ENCODE results near the gene TNFRSF1B.

The TNFRSF1B gene

DNA sequence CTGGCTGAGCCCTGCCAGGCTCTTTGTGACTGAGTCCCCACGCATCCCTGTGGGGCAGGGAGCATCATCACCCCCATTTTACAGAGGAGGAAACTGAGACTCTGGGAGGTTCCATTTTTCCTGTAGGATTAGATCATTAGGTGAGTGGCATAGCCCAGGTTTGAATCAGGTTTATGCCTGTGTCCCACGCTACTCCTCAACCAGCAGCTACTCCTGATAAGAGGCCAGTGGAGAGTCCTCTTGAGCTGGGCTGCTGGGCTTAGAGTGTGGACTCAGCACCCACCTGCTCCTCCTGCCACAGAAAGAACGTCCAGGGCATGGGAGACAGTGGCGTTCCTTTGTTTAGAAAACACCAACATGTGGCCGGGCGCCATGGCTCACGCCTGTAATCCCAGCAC, 30.7 kb downstream of the TNFRSF1B start:
- no peak overlapping the region for H3K4me3 ChIP-seq (ENCODE audit: low read depth, low read length)

DNA sequence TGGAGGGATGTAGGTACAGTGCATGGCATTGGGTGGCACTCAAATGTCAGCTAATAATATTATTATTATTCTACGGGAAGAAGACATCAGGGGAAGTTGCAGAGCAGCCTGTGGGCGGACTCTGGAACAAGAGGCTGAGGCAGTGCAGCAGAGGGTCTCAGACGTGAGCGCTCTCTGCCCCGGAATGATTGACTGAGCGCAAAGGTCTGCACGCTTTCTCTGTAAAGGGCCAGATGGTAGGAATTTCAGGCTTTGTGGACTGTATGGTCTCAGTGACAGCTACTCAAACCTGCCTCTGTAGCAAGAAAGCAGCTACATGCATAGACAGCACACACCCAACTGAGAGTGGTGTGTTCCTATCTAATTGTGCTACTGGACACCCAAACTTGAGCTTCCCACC, 33.4 kb downstream of the TNFRSF1B start:
- TF ChIP-seq, protein P1, sequence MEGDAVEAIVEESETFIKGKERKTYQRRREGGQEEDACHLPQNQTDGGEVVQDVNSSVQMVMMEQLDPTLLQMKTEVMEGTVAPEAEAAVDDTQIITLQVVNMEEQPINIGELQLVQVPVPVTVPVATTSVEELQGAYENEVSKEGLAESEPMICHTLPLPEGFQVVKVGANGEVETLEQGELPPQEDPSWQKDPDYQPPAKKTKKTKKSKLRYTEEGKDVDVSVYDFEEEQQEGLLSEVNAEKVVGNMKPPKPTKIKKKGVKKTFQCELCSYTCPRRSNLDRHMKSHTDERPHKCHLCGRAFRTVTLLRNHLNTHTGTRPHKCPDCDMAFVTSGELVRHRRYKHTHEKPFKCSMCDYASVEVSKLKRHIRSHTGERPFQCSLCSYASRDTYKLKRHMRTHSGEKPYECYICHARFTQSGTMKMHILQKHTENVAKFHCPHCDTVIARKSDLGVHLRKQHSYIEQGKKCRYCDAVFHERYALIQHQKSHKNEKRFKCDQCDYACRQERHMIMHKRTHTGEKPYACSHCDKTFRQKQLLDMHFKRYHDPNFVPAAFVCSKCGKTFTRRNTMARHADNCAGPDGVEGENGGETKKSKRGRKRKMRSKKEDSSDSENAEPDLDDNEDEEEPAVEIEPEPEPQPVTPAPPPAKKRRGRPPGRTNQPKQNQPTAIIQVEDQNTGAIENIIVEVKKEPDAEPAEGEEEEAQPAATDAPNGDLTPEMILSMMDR (IDR thresholded peaks at IDR 0.05; ENCODE audit: low read depth, low read length) = no peak
- H3K4me3 ChIP-seq (ENCODE audit: low read depth, low read length) = no peak overlapping the region

More for the DNA sequence above, 30.7 kb downstream of the TNFRSF1B start:
- TF ChIP-seq, protein P1 (IDR thresholded peaks at IDR 0.05; ENCODE audit: low read depth, low read length) = no peak

DNA sequence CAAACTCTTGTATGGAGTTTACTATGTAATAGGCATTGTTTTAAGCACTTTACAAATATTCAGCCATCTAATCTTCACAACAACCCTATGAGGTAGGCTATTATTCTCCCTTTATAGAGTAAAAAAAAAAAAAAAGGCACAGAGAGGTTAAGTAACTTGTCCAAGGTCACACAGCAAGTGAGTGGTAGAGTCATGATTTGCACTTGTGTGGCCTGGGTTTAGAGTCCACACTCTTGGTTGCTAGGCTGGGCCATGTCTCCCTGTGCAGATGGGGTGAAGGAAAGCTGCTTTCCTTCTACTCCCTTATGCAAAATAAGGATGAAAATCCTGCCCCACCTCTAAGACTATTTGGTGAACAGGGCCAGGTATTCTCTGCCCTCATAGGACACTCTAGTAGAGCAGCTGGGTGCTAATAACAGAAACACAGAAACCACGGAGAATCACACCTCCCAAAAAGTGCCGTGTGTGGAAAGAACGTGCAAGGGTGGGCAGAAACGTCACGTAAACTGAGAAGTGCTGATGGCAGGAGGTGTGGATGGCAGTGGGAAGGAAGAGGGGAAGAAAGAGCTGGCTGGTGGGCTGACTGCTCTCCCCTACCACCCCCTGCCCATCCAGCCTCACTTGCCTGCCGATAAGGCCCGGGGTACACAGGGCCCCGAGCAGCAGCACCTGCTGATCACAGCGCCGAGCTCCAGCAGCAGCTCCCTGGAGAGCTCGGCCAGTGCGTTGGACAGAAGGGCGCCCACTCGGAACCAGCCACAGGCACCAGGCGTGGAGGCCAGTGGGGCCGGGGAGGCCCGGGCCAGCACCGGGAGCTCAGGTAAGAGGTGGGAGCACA, 34.8 kb downstream of the TNFRSF1B start:
- TF ChIP-seq, protein P1 (IDR thresholded peaks at IDR 0.05; ENCODE audit: low read depth, low read length) = no peak

DNA sequence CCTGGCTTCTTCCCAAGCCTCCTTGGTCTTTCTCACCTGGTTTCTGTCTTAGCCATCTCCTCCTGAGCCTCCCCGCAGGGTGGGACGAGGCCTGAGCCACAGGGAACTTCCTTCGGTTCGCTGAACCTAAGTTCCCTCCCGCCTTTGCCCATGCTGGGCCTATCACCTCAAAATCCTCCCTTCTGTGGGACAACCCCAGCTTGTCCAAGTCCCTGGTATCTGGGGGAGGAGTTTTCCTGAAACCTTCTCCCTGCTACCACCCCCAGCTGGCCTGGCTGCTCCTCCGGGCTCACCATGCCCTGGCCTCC, 35.4 kb downstream of the TNFRSF1B start:
- TF ChIP-seq, protein P1 (IDR thresholded peaks at IDR 0.05; ENCODE audit: low read depth, low read length) = no peak
- H3K4me3 ChIP-seq (ENCODE audit: low read depth, low read length) = no peak overlapping the region

More for the DNA sequence above, 34.8 kb downstream of the TNFRSF1B start:
- no peak overlapping the region for H3K4me3 ChIP-seq (ENCODE audit: low read depth, low read length)

DNA sequence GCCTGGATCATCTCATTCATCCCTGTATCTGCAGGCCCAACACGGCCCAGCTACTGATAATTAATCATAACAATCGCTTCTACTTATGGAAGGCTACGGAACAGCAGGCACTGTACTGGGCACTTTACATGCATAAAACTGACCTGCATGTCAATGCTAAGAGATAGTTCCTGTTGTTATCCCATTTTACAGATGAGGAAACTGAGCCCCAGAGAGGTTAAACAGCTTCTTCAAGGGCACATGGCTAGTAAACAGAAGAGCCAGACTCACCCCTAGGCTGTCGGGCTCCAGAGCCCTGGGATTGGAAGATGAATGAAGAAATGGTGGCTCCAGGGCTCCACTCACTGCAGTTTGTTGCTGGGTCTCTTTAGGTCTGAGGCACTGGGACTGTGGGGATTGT, 35.8 kb downstream of the TNFRSF1B start:
- no peak overlapping the region for H3K4me3 ChIP-seq (ENCODE audit: low read depth, low read length)
- TF ChIP-seq, protein P1 (IDR thresholded peaks at IDR 0.05; ENCODE audit: low read depth, low read length) = no peak

DNA sequence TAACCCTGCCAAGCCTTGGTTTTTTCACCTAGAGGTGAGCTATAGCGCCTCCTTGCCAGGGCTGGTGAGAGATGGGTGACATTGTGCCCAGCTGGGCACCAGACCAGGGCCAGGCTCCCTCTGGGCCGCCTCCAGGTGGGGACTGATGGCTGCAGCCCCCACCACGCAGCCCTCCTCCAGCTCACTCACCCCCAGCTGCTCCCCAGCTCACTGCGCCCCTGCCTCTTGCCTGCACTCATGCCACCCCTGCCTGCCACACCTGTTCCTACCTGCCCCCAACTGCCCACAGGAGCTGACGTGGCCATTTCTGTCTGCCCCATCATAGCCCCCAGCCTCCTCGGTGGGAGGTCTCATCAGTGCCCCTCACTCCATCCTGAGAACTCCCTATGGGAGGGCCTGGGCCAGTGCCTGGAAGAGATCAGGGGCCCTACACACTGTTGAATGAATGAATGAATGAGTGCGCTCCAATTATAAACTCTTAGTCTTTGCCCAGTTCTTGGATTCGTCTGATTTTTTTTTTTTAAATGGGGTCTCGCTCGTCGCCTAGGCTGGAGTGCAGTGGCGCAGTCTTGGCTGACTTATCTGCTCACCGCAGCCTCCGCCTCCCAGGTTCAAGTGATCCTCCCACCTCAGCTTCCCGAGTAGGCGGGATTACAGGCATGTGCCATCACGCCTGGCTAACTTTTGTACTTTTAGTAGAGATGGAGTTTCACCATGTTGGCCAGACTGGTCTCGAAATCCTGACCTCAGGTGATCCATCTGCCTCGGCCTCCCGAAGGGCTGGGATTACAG, 36.6 kb downstream of the TNFRSF1B start:
- TF ChIP-seq, protein P1 (IDR thresholded peaks at IDR 0.05; ENCODE audit: low read depth, low read length) = no peak
- H3K4me3 ChIP-seq (ENCODE audit: low read depth, low read length) = no peak overlapping the region

DNA sequence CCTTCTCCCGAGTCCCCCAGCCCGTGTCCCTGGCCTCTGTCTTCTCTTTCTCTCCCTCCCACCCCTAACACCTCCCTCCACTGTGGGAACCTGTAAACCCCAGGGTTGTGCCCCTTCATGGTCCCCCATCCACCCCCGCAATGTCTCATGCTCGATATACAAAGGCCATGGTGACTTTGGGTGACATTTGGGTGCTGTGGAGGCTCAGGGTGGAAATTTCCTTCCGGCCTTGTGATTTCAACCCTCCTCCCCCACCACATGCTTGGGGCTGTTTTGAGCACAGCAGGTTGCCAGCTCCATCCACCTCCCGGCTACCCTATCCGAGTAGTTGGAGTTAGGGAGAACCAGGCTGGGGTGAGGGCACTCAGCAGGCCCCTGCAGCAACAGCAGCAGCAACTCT, 37.3 kb downstream of the TNFRSF1B start:
- H3K4me3 ChIP-seq (ENCODE audit: low read depth, low read length) = no peak overlapping the region
- TF ChIP-seq, protein P1 (IDR thresholded peaks at IDR 0.05; ENCODE audit: low read depth, low read length) = no peak
